OCI-LY7 (cell line): ENCODE data around the gene MFGE8. TPM values are rescaled to one million over a fixed set of nuclear protein-coding genes. Genes with fewer than 3 reads are reported as not detected.
A peak's percentile ranks its signal among the peaks of the same experiment; 100 is the strongest.

Experiments
- BruUV-seq: library from RNA; stranded (reverse); fragments of 400-500 nt; replicated peaks from 2 replicates; lab custom pipeline; 2021; lab: Mats Ljungman, UMichigan
- CTCF ChIA-PET: fragments of 300-600 bp; sonication (Branson Sonifier 250); formaldehyde crosslinking; loops from one replicate; lab custom pipeline; 2022; ENCODE audit warnings: antibody characterized with exemption; ENCODE audit not compliant: unreplicated experiment; lab: Charles Lee
- POLR2A ChIA-PET: fragments of 300-600 bp; sonication (Branson Sonifier 250); formaldehyde crosslinking; loops from one replicate; lab custom pipeline; 2022; ENCODE audit warnings: antibody characterized with exemption; lab: Charles Lee
- DNase-seq: peaks from one replicate; pipeline ENCODE4 v3.0.0-alpha.2; 2015; ENCODE audit warnings: low spot score
- H2AFZ ChIP-seq: fragments of 200-600 bp; sonication (generic), shearing (Covaris generic); 2 replicates; pipeline ENCODE4 v1.6.1; 2014; ENCODE audit warnings: mild to moderate bottlenecking, antibody characterized with exemption, low read length, moderate library complexity
- H3K27ac ChIP-seq: fragments of 200-600 bp; sonication (generic); 2 replicates; pipeline ENCODE4 v1.5.1; 2014; ENCODE audit warnings: mixed run types, low read depth, mild to moderate bottlenecking, moderate library complexity, low read length, inconsistent platforms; ENCODE audit not compliant: poor library complexity, severe bottlenecking
- H3K36me3 ChIP-seq: fragments of 200-600 bp; sonication (generic); 2 replicates; pipeline ENCODE4 v1.6.1; 2014; ENCODE audit warnings: mild to moderate bottlenecking, antibody characterized with exemption, low read length, moderate library complexity, mixed read lengths; ENCODE audit not compliant: insufficient read depth
- H3K4me1 ChIP-seq: fragments of 200-600 bp; sonication (generic); 2 replicates; pipeline ENCODE4 v1.5.1; 2014; ENCODE audit warnings: mild to moderate bottlenecking, low read length; ENCODE audit not compliant: insufficient read depth, poor library complexity, severe bottlenecking
- H3K4me2 ChIP-seq: fragments of 200-600 bp; sonication (generic); 2 replicates; pipeline ENCODE4 v1.6.1; 2014; ENCODE audit warnings: mild to moderate bottlenecking, low read length
- H3K4me3 ChIP-seq: fragments of 200-600 bp; sonication (generic); 2 replicates; pipeline ENCODE4 v1.5.1; 2014; ENCODE audit warnings: mild to moderate bottlenecking, low read depth, low read length; ENCODE audit not compliant: poor library complexity, severe bottlenecking
- H3K79me2 ChIP-seq: fragments of 200-600 bp; sonication (generic); 2 replicates; pipeline ENCODE4 v1.6.1; 2016; ENCODE audit warnings: low read depth, mild to moderate bottlenecking, low read length, moderate library complexity, mixed read lengths; ENCODE audit not compliant: insufficient read depth
- H3K9me2 ChIP-seq: fragments of 200-600 bp; sonication (generic); 2 replicates; pipeline ENCODE4 v1.6.1; 2016; ENCODE audit warnings: mild to moderate bottlenecking, low read length, mixed read lengths; ENCODE audit not compliant: insufficient read depth
- H3K9me3 ChIP-seq: fragments of 200-600 bp; sonication (generic); 2 replicates; pipeline ENCODE4 v1.6.1; 2014; ENCODE audit warnings: mild to moderate bottlenecking, mixed run types, low read length, mixed read lengths
- H4K20me1 ChIP-seq: fragments of 200-600 bp; sonication (generic); 2 replicates; pipeline ENCODE4 v1.6.1; 2014; ENCODE audit warnings: mild to moderate bottlenecking, antibody characterized with exemption, low read length, moderate library complexity, mixed read lengths; ENCODE audit not compliant: insufficient read depth
- EZH2phosphoT487 ChIP-seq: fragments of 200-600 bp; sonication (generic); IDR thresholded peaks from 2 replicates; pipeline ENCODE4 v1.6.1; 2018; ENCODE audit warnings: low read depth, borderline replicate concordance, mild to moderate bottlenecking, mixed run types, antibody characterized with exemption, low read length, moderate library complexity, mixed read lengths
- intact Hi-C: fragments of 100-400 bp; cut with micrococcal nuclease; formaldehyde crosslinking; loops from one replicate; pipeline ENCODE4 v1.10.0; 2022; ENCODE audit not compliant: unreplicated experiment
- total RNA-seq, 2 experiments: library from RNA; depleted of rRNA in 1 of 2; stranded (reverse); fragments of >200 nt in 1 of 2; shearing (Covaris generic) in 1 of 2; gene quantifications; 2 replicates each; pipeline ENCODE4 v1.2.3, GENCODE V29; 2014 to 2022
- TF ChIP-seq, protein P1 (sequence below): fragments of 200-600 bp; sonication (generic); conservative IDR thresholded peaks from 2 replicates; pipeline ENCODE4 v1.5.1; 2014; ENCODE audit warnings: mild to moderate bottlenecking, antibody characterized with exemption, low read length, moderate library complexity, mixed read lengths

MFGE8 gene
- total RNA-seq, 2 experiments from 2014 or later, result 11.8 to 70.4 TPM

DNA sequence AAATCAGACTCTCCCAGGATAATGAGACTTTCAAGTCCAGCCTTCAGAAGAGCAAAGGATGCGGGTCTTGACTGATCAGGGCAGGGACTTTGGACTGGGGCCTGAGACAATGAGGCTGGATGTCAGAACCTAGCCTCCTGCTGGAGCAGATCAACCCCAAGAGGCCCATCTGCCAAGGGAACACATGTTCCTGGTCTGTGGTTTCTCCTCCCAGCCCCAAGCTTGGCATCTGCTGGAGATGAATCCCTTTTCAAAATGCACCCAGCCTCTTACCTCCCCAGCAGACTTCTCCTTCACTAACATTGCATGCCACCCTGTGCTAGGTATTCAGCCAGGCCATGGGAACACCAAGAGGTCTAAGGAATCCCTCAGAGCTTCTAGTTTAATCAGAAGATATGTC is 43.7 kb upstream of the MFGE8 start:
- DNase-seq, result no peak
- no peaks in the 10 kb centered on the region for H3K9me2 ChIP-seq
- H3K27ac ChIP-seq, result no peak overlapping the region
- intact Hi-C loops, result no loop called here
- no peaks in the 10 kb centered on the region for H3K4me1 ChIP-seq
- BruUV-seq, result no TSS peak
- no peaks in the 10 kb centered on the region for H4K20me1 ChIP-seq
- H3K79me2 ChIP-seq, result no peaks in the 10 kb centered on the region
- ChIA-PET POLR2A (interaction anchor here (0.5 to 0.7 kb wide), 3 partner anchors 72 to 1892 kb away, joined by 3 to 6 read pairs (median 3); no protein-coding TSS in a partner anchor), CTCF (no interaction called here)
- TF ChIP-seq, protein P1, sequence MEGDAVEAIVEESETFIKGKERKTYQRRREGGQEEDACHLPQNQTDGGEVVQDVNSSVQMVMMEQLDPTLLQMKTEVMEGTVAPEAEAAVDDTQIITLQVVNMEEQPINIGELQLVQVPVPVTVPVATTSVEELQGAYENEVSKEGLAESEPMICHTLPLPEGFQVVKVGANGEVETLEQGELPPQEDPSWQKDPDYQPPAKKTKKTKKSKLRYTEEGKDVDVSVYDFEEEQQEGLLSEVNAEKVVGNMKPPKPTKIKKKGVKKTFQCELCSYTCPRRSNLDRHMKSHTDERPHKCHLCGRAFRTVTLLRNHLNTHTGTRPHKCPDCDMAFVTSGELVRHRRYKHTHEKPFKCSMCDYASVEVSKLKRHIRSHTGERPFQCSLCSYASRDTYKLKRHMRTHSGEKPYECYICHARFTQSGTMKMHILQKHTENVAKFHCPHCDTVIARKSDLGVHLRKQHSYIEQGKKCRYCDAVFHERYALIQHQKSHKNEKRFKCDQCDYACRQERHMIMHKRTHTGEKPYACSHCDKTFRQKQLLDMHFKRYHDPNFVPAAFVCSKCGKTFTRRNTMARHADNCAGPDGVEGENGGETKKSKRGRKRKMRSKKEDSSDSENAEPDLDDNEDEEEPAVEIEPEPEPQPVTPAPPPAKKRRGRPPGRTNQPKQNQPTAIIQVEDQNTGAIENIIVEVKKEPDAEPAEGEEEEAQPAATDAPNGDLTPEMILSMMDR, result no peak
- TF ChIP-seq EZH2phosphoT487, result no peak
- H2AFZ ChIP-seq, result no peak overlapping the region
- no peaks in the 10 kb centered on the region for H3K36me3 ChIP-seq
- no peak overlapping the region for H3K4me2 ChIP-seq
- H3K4me3 ChIP-seq, result no peak overlapping the region
- H3K9me3 ChIP-seq, result no peaks in the 10 kb centered on the region

DNA sequence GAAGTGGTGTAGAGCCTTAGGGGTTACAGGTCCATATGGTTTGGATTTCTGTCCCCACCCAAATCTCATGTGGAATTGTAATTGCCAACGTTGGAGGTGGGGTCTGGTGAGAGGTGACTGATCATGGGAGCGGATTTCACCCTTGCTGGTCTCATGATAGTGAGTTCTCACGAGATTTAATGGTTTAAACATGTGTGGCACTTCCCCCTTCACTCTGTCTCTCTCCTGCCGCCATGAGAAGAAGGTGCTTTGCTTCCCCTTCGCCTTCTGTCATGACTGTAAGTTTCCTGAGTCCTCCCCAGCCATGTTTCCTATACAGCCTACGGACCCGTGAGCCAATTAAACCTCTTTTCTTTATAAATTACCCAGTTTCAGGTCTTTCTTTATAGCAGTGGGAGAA is 43.1 kb upstream of the MFGE8 start:
- ChIA-PET CTCF (no interaction called here), POLR2A (interaction anchor here (0.7 kb wide), 1 partner anchor 17 kb away, joined by 4 read pairs; no protein-coding TSS in a partner anchor)
- TF ChIP-seq, protein P1, result no peak
- no peak for TF ChIP-seq EZH2phosphoT487
- Histone ChIP-seq H3K36me3 (no peaks in the 10 kb centered on the region), H3K9me3 (no peaks in the 10 kb centered on the region), H3K27ac (no peak overlapping the region), H3K79me2 (no peaks in the 10 kb centered on the region), H4K20me1 (no peaks in the 10 kb centered on the region), H3K4me3 (no peak overlapping the region), H3K4me2 (no peak overlapping the region), H3K4me1 (no peaks in the 10 kb centered on the region), H3K9me2 (no peaks in the 10 kb centered on the region), H2AFZ (no peak overlapping the region)
- DNase-seq, result no peak
- intact Hi-C loops, result no loop called here
- no TSS peak for BruUV-seq

DNA sequence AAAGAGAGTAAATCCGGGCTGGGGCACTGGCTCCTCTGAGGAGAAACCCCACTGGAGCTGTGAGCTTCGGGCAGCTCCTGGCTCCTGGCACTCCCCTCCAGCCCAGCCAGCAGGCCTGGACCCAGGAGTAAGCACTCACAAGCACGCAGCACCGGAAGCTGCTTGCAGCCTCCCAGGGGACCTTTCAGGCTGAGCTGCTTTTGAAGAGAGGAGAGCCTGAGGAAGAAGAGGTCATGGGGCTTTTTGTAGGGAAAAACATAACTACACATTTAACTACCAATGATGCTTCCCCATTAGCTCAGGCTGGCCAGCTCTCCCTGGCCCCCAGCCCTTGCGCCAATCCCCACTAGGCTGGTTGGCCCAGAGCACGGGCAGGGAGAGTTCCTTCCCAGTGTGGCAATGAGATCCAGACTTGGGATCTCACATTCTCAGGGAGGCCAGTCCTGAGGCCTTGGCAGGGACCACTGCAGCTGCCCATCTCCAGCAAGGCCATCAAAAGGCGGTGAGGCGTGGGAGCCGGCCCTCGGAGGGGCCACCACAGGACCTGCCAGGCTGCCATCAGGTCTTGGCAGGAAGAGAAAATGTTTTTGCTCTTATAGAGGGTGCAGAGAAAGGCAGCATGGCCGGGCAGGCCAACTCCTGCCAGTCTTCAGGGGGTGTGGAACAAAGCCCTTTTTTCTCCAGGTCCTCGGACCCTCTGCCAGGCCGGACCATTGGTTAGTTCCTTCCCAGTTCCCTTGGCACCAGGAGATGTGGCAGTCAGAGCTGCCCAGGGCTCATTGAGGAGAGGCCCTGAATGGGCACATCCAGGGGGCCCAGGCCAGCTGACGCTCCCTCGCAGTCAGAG is 41.5 kb upstream of the MFGE8 start:
- intact Hi-C loops, result no loop called here
- Histone ChIP-seq H3K27ac (no peak overlapping the region), H3K4me3 (no peak overlapping the region), H3K36me3 (no peaks in the 10 kb centered on the region), H3K9me3 (no peaks in the 10 kb centered on the region), H3K4me1 (no peaks in the 10 kb centered on the region), H3K79me2 (no peaks in the 10 kb centered on the region), H2AFZ (peak overlapping the region; percentile 18; the same call in 1 of the 2 replicates), H3K9me2 (no peaks in the 10 kb centered on the region), H3K4me2 (peak overlapping the region; percentile 19; the same call in 1 of the 2 replicates), H4K20me1 (no peaks in the 10 kb centered on the region)
- peak; percentile 45 for DNase-seq
- TF ChIP-seq EZH2phosphoT487, result no peak
- TF ChIP-seq, protein P1, result no peak
- ChIA-PET CTCF (no interaction called here), POLR2A (interaction anchor here (1.1 kb wide), 1 partner anchor 25 kb away, joined by 3 read pairs; no protein-coding TSS in a partner anchor)
- BruUV-seq, result no TSS peak
